Activated CD8-positive, alpha-beta memory T cell treated with anti-CD3 and anti-CD28 coated beads, Interleukin-2, amount 50 U/mL, for 48 hours (primary cell): ENCODE measurements around the gene CHDH.

Experiments used
- DNase-seq: peaks from one replicate; pipeline ENCODE4 v3.0.0-alpha.2; 2020

Gene CHDH

GRCh38 chr3:53846134-53846850 lies at the start of gene CHDH, which contains the start of gene IL17RB:
Gene CHDH, minus strand, starts transcription at chr3:53846419. Its CDS starts 22,411 bp downstream, at chr3:53824008.
Gene IL17RB, plus strand, starts transcription at chr3:53846568. Its CDS starts 21 bp downstream, at chr3:53846589.
- DNase-seq, result peak; percentile 57

- no peak for DNase-seq
These were observed 46.0 kb upstream of the CHDH start for GRCh38 chr3:53892286-53892637.

GRCh38 chr3:53891497-53892285 lies 45.5 kb upstream of the CHDH start, which contains the start of gene SELENOK:
Gene SELENOK, minus strand, starts transcription at chr3:53891859.
- peak; percentile 95 for DNase-seq

DNA sequence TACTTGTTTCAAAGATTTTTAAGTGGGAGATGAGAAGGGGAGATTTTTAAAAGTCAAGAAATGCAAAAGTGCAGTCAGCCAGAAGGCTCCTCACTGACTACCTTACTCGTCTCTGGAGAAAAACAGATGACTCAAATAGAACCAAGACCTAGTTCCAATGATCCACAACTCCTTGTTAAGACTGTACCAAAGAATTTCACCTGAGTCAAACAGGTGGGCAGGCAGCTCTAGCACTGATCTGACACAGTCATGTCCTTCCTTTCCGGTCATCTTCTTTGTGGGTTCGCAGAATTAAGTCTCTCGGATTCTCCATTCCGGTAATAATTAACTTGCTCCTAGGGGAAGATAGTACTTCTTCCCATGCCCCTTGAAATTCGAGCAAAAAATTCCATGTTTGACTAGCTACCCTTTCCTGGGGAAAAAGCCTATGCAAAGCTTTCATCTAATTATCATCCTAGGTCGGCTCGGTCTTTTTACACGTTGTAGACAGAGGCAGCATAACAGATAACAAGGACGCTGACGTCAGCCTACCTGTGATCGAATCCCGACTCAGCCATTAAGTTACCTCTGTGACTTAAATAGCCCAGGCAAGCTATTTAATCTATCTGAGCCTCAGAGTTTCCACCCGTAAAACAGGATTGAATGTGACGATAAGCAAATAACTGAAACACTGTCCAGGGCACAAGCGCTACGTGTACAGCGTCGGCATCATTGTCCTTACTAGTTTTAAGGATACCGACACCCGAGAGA lies 44.7 kb upstream of the CHDH start:
- DNase-seq, result peak; percentile 54

- no peak for DNase-seq
These were observed 42.0 kb upstream of the CHDH start for GRCh38 chr3:53888232-53888631.

GRCh38 chr3:53887446-53887845 lies 41.2 kb upstream of the CHDH start:
- DNase-seq, result no peak

- no peak for DNase-seq
These were observed 39.0 kb upstream of the CHDH start for GRCh38 chr3:53885239-53885638.

DNA sequence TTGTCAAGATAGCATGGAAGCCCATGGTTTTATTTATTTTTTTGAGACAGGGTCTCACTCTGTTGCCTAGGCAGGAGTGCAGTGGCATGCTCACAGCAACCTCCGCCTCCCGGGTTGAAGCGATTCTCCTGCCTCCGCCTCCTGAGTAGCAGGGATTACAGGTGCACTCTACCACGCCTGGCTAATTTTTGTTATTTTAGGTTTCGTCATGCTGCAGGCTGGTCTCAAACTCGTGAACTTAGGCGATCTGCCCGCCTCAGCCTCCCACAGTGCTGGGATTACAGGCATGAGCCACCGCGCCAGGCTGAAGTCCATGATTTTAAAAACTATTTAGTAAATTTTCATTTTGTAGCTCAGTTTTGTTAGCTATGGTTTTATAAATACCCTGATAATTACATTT lies 38.4 kb upstream of the CHDH start:
- DNase-seq, result no peak

DNA sequence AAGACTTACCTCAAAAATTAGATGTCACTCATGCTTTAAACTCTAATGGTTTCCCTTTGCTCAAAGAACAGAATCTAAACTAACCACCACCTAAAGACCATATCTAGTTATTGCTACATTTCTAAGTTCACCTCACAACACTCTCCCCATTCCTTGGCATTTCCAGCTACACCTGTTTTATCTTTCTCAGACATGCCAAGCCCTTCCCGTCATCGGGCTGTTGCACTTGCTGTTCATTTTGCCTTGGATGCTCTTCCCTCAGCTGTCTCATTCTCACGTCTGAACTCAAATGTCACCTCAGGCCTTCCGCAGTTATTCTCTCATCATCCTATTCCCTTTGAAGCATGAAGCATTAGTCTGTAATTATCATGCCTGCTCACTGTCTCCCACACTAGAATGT lies 36.8 kb upstream of the CHDH start:
- no peak for DNase-seq

DNA sequence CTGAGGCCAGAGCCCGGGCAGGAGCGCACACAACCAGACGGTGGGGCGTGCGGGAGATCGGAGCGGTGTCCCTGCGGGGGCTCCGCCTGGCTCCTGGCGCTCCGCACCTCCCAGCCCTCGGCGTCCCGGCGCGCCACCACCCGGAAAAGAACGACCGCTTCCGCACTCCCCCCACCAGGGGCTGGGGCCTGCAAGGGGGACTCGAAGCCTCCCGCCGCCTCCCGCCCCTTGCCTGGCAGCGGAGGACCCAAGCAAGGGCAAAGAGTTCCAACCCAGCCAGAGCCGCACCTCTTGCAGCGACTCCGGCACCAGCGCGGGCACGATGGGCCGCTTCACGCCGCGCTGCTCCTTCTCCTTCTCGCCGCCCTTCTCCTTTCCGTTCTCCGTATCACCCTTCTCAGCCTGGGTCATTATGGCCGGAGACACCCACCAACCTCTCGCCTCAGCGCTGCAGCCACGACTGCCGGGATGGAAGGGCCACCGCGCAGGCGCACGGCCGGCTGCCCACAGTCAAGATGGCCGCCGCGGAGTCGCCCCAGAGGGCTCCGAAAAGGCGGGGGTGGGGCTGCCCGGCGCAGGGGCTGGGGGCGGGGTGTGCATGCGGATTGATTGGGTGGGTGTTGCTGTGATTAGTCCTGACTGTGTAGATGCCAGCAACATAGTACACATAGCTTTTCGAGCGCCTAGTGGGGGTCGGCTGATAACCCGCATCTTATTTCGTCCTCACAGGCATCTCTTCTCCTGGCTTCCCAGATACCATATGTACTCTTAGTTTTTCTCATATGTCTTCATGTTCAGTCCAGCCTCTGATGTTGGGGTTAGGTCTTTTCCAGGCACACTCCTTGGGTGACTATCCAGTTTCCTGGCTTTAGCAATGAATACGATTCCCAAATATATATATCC lies 35.7 kb upstream of the CHDH start, which contains the start of gene ACTR8:
ACTR8 (minus strand) TSS at position 462 of the 903 bp plus-strand sequence; CDS start at position 411, 51 bp downstream.
- peak; percentile 93 for DNase-seq

DNA sequence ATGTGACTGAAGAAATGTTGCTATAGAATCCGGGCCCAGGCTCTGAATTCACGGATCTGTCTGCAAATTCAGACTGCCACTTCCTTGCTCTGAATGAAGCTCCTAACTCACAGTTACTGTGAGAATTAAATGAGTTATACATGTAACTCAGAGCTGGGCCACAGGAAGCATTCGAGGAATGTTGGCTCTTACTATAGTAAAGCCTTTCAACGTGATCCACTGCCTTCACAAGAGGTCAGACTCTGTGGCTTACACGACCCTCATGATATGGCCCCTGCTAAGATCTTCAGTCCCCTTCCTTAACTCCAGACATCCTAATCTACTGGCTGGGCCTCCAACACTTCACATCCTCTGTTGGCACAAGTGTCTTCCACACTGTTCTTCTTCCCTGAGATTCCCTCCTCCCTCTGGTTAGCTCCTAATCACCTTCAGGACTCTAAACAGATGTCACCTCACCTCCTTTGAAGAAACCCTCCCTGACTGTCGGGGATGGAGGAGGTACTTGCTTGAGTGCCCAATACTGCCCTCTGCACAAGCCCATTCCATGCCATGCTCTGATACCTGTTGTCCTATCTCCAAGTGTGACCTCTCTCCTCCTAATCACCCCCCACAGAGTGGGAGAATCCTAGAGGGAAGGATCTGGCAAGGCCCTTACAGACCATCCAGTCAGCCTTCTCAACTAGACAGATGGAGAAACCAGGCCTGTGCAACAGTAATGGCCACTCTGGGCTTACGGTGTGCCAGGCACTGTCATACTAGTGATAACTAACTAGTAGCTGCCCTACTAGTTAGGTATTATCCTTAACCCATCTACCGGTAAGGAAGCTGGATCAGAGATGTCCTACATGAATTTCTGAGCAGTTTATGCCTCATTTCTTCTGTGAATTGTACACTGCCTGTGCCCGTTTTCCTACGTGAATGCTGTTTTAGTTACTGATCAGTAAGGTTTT lies 34.5 kb upstream of the CHDH start:
- no peak for DNase-seq

- DNase-seq, result no peak
These were observed 19.7 kb upstream of the CHDH start for GRCh38 chr3:53865732-53866499.

DNA sequence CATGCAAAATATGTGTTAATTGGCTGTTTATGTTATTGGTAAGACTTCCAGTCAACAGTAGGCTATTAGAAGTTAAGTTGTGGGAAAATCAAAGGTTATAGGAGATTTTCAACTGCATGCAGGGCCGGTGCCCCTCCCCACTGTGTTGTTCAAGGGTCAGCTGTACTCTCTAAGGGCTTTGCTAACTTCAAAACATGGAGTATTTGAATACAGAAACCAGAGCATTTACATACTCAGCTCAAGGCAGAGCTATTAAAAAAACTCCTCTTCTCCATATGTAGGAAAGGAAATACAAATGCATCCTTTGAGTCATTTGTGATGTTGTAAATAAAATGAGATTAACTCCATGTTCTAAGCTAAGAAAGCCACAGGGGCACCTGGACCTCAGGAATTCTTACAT lies 16.9 kb upstream of the CHDH start:
- no peak for DNase-seq

DNA sequence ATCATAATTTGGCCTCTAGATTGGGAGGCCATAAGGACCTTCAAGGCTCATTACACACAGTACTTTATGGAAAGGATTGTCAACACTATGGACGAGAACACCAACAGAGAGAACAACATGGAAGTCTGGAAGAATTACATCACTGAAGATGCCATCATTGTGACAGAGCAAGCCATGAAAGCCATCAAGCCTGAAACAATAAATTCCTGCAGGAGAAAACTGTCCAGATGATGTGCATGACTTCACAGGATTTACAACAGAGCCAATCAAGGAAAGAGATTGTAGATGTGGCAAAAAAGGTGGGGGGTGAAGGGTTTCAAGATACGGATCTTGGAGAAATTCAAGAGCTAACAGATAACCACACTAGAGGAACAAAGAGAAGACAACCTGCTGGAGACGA lies 16.0 kb upstream of the CHDH start:
- DNase-seq, result no peak

GRCh38 chr3:53860196-53860595 lies 14.0 kb upstream of the CHDH start:
- DNase-seq, result no peak

DNA sequence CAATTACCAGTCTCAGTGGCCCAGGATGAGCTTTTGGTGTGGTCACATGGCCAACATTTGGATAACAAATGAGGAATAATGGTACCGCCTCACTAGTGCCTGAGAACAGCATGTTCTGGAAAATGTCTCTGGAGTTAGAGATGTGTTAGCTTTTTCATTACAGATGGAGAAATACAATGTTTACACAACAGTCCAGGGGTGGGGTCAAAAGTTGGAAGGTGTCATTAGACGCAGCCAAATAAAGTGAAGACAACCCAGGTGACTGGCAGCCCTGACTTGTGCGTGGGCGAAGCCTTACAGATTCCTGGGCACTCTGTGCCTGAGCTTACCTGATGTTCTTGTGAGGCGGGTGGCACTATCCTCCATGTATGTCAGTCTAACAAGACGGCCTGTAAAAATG lies 13.0 kb upstream of the CHDH start:
- DNase-seq, result no peak

- DNase-seq, result no peak
These were observed 12.0 kb upstream of the CHDH start for GRCh38 chr3:53858096-53858741.

DNA sequence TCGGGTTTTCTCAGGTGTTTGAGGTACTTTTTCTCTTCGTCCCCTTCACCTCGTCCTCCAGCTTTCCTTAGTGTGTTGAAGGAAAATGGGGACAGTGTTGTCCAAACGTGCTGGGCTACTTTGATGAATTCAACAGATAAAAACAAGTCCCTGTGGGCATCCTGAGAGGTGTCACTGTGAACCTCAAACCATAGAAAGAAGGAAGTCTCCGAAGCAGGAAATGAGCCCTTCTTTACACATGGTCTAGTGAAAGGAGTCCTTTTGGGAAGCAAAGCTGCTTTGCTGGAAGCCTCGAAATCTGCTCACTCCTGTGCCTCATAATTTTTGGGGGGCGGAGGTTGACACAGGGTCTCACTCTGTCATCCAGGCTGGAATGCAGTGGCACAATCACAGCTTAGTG lies 10.7 kb upstream of the CHDH start:
- DNase-seq, result no peak

DNA sequence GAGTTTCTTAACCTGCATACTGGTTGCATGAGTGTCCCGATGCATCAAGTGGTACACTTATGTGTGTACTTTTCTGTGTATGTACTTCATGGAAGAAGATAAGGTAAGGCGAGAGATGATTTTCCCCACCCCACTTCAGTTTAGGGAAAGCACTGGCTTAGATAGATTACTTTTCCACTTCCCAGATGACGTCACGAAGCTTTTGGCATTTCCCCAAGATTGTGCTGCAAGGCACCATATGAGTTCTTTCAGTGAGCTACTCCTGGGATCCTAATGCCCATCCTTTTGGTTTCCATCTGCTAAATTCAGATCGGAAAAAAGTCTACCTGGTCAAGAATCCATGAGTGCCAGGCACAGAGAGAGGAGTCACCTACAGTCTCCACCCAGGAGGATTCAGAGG lies 4.7 kb upstream of the CHDH start:
- DNase-seq, result no peak

DNA sequence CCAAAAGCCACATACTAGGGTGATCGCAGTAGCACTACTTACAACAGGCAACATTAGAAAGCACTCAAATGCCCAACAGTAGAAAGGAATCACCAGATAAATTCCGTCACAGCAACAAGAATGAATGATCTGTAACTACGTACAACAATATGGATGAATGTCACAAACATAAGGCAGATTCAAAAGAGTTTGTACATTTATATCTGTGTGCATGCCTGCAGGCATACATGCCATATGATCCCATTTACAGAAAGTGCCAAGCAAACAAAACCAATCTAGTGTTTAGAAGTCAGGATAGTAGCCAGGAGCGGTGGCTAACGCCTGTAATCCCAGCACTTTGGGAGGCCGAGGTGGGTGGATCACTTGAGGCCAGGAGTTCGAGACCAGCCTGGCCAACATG lies 3.7 kb upstream of the CHDH start:
- no peak for DNase-seq
